C4-2B (cell line): ENCODE measurements around the gene CDK8.
A peak's percentile ranks its signal among the peaks of the same experiment; 100 is the strongest.

Source experiments
- H3K27ac ChIP-seq: fragments of 450-650 bp; 2 replicates; pipeline ENCODE4 v1.5.1; 2017
- ZFX ChIP-seq: fragments of 450-650 bp; IDR thresholded peaks from 2 replicates; pipeline ENCODE4 v1.6.1; 2017
- TF ChIP-seq, protein P1 (sequence below): fragments of 450-650 bp; conservative IDR thresholded peaks from 2 replicates; pipeline ENCODE4 v1.5.1; 2017; ENCODE audit warnings: mild to moderate bottlenecking

The CDK8 gene

GRCh38 chr13:26253262-26253786 lies 605 bp upstream of the CDK8 start:
- H3K27ac ChIP-seq: peak overlapping the region; percentile 89
- no peak for TF ChIP-seq ZFX
- TF ChIP-seq, protein P1, sequence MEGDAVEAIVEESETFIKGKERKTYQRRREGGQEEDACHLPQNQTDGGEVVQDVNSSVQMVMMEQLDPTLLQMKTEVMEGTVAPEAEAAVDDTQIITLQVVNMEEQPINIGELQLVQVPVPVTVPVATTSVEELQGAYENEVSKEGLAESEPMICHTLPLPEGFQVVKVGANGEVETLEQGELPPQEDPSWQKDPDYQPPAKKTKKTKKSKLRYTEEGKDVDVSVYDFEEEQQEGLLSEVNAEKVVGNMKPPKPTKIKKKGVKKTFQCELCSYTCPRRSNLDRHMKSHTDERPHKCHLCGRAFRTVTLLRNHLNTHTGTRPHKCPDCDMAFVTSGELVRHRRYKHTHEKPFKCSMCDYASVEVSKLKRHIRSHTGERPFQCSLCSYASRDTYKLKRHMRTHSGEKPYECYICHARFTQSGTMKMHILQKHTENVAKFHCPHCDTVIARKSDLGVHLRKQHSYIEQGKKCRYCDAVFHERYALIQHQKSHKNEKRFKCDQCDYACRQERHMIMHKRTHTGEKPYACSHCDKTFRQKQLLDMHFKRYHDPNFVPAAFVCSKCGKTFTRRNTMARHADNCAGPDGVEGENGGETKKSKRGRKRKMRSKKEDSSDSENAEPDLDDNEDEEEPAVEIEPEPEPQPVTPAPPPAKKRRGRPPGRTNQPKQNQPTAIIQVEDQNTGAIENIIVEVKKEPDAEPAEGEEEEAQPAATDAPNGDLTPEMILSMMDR: no peak

DNA sequence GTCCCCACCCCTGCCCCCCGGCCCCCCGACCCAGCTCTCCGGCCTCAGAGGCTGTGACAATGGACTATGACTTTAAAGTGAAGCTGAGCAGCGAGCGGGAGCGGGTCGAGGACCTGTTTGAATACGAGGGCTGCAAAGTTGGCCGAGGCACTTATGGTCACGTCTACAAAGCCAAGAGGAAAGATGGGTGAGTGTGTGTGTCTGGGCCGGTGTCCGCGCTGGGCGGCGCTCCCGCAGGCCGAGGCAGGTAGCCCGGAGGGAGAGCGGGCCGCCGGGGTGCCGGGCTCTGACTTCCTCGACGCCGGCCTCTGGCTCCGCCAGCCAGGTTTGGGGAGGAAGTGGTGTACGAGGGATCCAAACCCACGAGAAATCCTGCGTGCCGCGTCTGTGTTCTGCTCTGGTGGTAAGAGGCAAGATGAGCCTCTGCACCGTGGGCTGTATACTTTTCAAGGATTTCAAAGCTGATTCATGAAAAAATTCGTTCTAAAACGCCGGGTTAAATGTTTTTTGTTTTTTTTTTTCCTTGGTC lies 718 bp downstream of the CDK8 start:
- H3K27ac ChIP-seq: peak overlapping the region; percentile 89

DNA sequence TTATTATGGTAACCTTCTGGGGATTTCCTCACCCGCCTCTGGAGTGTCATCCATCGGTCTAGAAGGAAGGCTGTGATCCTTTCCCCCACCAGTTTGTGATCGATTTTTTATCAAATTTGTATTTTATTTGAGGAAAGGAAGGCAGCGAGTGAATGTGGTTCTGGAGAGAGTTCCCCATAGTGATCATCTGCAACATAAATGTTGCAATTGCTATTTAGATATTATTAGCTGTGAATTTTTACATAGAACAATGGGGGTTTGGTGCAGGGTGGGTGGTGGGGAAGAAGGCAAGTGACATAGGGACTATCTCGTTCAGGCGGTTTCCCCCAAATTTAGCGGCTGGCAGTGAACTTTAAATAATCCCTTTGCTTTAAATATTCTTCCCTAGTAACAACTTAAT lies 1.2 kb downstream of the CDK8 start:
- TF ChIP-seq, protein P1: no peak
- no peak for TF ChIP-seq ZFX
- peak overlapping the region; percentile 89 for H3K27ac ChIP-seq

More for the DNA sequence above, 718 bp downstream of the CDK8 start:
- TF ChIP-seq ZFX: 0 out of 2 replicates have a peak, but pooled peaks have one; percentile 62
- TF ChIP-seq, protein P1: no peak; the same call in 1 of the 2 replicates

GRCh38 chr13:26255691-26256277 lies 1.9 kb downstream of the CDK8 start:
- no peak for TF ChIP-seq ZFX
- TF ChIP-seq, protein P1: peak; percentile 71
- H3K27ac ChIP-seq: no peak overlapping the region

DNA sequence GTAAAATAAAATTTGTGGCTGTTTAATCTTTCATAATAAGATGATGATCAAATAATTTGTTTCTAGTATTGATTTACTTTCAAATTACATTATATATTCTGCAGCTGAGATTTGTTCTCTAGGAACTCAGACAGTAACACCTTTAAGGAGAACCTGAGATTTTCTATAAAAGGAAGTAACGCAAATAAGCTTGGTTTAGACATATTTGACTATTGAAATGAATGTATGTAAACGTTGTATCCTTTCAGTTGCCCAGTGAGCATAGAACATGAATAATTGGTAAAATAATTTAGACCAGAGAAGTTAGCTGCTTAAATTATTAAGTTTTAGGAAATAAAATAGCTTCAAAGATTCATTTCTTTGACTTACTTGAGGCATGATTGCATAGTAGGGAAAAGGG lies 3.1 kb downstream of the CDK8 start:
- no peak overlapping the region for H3K27ac ChIP-seq
- TF ChIP-seq ZFX: no peak
- TF ChIP-seq, protein P1: no peak

DNA sequence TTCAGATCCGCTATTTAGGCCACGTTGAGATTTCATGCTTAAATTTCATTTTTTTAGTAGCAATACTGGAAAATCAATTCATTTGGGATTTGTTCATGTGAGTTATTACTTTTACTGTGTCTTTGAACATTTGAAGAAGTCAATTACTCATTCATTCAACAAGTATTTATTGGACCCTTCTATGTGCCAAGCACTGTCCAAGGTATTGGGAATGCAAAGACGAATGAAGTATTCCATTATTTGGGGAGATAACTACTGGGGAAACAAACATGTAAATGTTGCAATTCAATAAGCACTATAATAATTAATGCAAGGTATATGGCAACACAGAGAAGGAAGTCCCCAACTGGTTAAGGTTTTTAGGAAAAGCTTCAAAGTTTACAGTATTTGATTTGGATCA lies 5.7 kb downstream of the CDK8 start:
- TF ChIP-seq, protein P1: no peak; the same call in 1 of the 2 replicates
- TF ChIP-seq ZFX: no peak
- no peak overlapping the region for H3K27ac ChIP-seq

- TF ChIP-seq, protein P1: no peak
- TF ChIP-seq ZFX: no peak
- no peak overlapping the region for H3K27ac ChIP-seq
Measured at GRCh38 chr13:26262156-26262555, 8.2 kb downstream of the CDK8 start.
